HepG2 (cell line): ENCODE results near the gene MINDY2. TPM values are rescaled to one million over a fixed set of nuclear protein-coding genes. Genes with fewer than 3 reads are reported as not detected.

Experiments
- ATAC-seq: fragments of 200-7000 bp; cut with Tn5 transposase; 3 replicates; pipeline ENCODE4 v1.9.1; 2020; ENCODE audit warnings: mild to moderate bottlenecking, moderate library complexity
- BruUV-seq: library from RNA; stranded (reverse); fragments of 400-500 nt; replicated peaks from 2 replicates; lab custom pipeline; 2021; lab: Mats Ljungman, UMichigan
- CTCF ChIA-PET: fragments of 300-600 bp; formaldehyde crosslinking; extraction: SDS; loops from one replicate; lab custom pipeline; 2021; ENCODE audit warnings: low total read pairs, inconsistent platforms, low intra/inter-chr PET ratio; lab: Yijun Ruan, JAX
- POLR2A ChIA-PET: fragments of 350-600 bp; sonication (Branson Sonifier 250); formaldehyde crosslinking; loops from one replicate; lab custom pipeline; 2020; ENCODE audit warnings: antibody characterized with exemption, inconsistent platforms; lab: Yijun Ruan, JAX
- DNase-seq: peaks from one replicate; pipeline ENCODE4 v3.0.0-alpha.2; 2015; ENCODE audit warnings: low spot score
- FAIRE-seq: peaks from 3 replicates; lab custom pipeline; 2011; peaks lifted over from hg19 to GRCh38; lab: Jason Lieb, UNC
- H2AFZ ChIP-seq: one replicate; pipeline ENCODE4 v1.6.1; 2011; ENCODE audit warnings: low read length, inconsistent platforms
- H3K27ac ChIP-seq: fragments of 300-600 bp; 3 replicates; pipeline ENCODE4 v1.8.0; 2011; ENCODE audit warnings: mixed run types, mild to moderate bottlenecking, mixed read lengths, low read length, inconsistent platforms; ENCODE audit not compliant: insufficient read depth; ENCODE audit errors: extremely low read length
- H3K27me3 ChIP-seq, 2 experiments: fragments of 200-600 bp in 1 of 2; 2 replicates in 1 of 2; 3 replicates in 1 of 2; pipeline versions ENCODE4 v1.6.0 to v1.8.0; 2011; ENCODE audit warnings: low read length in 2 of 2, mild to moderate bottlenecking in 2 of 2, moderate library complexity in 2 of 2, inconsistent platforms in 1 of 2; ENCODE audit not compliant: insufficient read depth in 2 of 2, control insufficient read depth in 1 of 2
- H3K36me3 ChIP-seq, 2 experiments: fragments of 200-600 bp in 1 of 2; replicated peaks in 1 of 2; 2 replicates in 1 of 2; 3 replicates in 1 of 2; pipeline versions ENCODE4 v1.5.1 to v1.8.0; 2011; ENCODE audit warnings: low read length in 2 of 2, inconsistent platforms in 1 of 2; ENCODE audit not compliant: insufficient read depth in 2 of 2, control insufficient read depth in 1 of 2
- H3K4me1 ChIP-seq: 2 replicates; pipeline ENCODE4 v1.5.1; 2012; ENCODE audit warnings: low read length, inconsistent platforms; ENCODE audit not compliant: insufficient read depth
- H3K4me2 ChIP-seq: 2 replicates; pipeline ENCODE4 v1.6.0; 2011; ENCODE audit warnings: low read depth, low read length, inconsistent platforms
- H3K4me3 ChIP-seq, 3 experiments: fragments of 200-600 bp in 1 of 3; sonication (generic), shearing (Covaris generic) in 1 of 3; replicated peaks in 1 of 3; 2 replicates each; pipeline ENCODE4 v1.5.1; 2011 to 2016; ENCODE audit warnings: low read length in 3 of 3, inconsistent platforms in 2 of 3, low read depth in 2 of 3, mild to moderate bottlenecking in 2 of 3, control low read depth in 1 of 3, mixed read lengths in 1 of 3; ENCODE audit not compliant: insufficient read depth in 1 of 3
- H3K79me2 ChIP-seq: one replicate; pipeline ENCODE4 v1.6.1; 2011; ENCODE audit warnings: low read length, inconsistent platforms; ENCODE audit not compliant: insufficient read depth
- H3K9ac ChIP-seq: 2 replicates; pipeline ENCODE4 v1.6.0; 2011; ENCODE audit warnings: mild to moderate bottlenecking, low read depth, low read length, inconsistent platforms; ENCODE audit not compliant: insufficient read depth
- H3K9me3 ChIP-seq: 2 replicates; pipeline ENCODE4 v1.5.1; 2012; ENCODE audit warnings: mild to moderate bottlenecking, low read length
- H4K20me1 ChIP-seq: 2 replicates; pipeline ENCODE4 v1.6.0; 2011; ENCODE audit warnings: inconsistent platforms, mild to moderate bottlenecking, low read length, moderate library complexity; ENCODE audit not compliant: insufficient read depth
- KLF13 ChIP-seq: sonication (generic); formaldehyde crosslinking; IDR thresholded peaks from 2 replicates; pipeline ENCODE4 v1.4.0; 2020; ENCODE audit warnings: mild to moderate bottlenecking, missing genetic modification reagents
- MAFK ChIP-seq, 2 experiments: IDR thresholded peaks in 1 of 2; conservative IDR thresholded peaks in 1 of 2; 2 replicates each; pipeline ENCODE4 v1.6.1; 2011; ENCODE audit warnings: improper control_type of control experiment in 2 of 2, low read length in 2 of 2
- POLR2AphosphoS2 ChIP-seq: IDR thresholded peaks from 2 replicates; pipeline ENCODE4 v1.6.1; 2011; ENCODE audit warnings: low read depth, low read length, improper control_type of control experiment
- POLR2AphosphoS5 ChIP-seq: IDR thresholded peaks from 2 replicates; pipeline ENCODE4 v1.6.1; 2012; ENCODE audit warnings: low read depth, low read length
- RBM22 ChIP-seq: fragments of 200-400 bp; formaldehyde crosslinking; optimal IDR thresholded peaks from 2 replicates; pipeline ENCODE3; 2017; ENCODE audit warnings: mild to moderate bottlenecking, low read length, moderate library complexity
- RFX1 ChIP-seq: fragments of 450-650 bp; IDR thresholded peaks from 2 replicates; pipeline ENCODE4 v1.6.1; 2017
- ZNF20 ChIP-seq: sonication (generic); formaldehyde crosslinking; IDR thresholded peaks from 2 replicates; pipeline ENCODE4 v1.4.0; 2020; ENCODE audit warnings: mild to moderate bottlenecking, moderate library complexity, missing genetic modification reagents
- ZNF251 ChIP-seq: sonication (generic); formaldehyde crosslinking; IDR thresholded peaks from 2 replicates; pipeline ENCODE4 v1.9.0; 2021; ENCODE audit warnings: mild to moderate bottlenecking, missing genetic modification reagents
- WGBS: methylation state at CpG from one replicate; pipeline ENCODE4 v1.1.6; 2017; ENCODE audit warnings: low lambda C conversion rate; 5-methylcytosine and 5-hydroxymethylcytosine counted together
- in situ Hi-C: cut with HindIII; loops from 2 replicates; pipeline ENCODE4 v1.10.0; 2017; ENCODE audit warnings: low pct_unique_long_range_greater_than_20kb; ENCODE audit not compliant: extremely low pct_ligation_motif_present
- intact Hi-C: fragments of 100-400 bp; cut with micrococcal nuclease; formaldehyde crosslinking; loops from one replicate; pipeline ENCODE4 v1.10.0; 2022; ENCODE audit not compliant: unreplicated experiment
- polyA plus RNA-seq, 8 experiments: library from polyadenylated mRNA; depleted of rRNA in 3 of 8; stranded (reverse) in 7 of 8; unstranded in 1 of 8; fragments of >200 nt; fragmentation: Illumina TruSeq in 4 of 8; extraction: Trizol in 4 of 8; gene quantifications; 2 replicates each; pipeline versions ENCODE4 v1.2.1 to v1.2.3, GENCODE V29; 2011 to 2016; ENCODE audit warnings: low read depth in 4 of 8, missing spikeins in 1 of 8, mixed read lengths in 1 of 8; ENCODE audit not compliant: insufficient read depth in 1 of 8
- total RNA-seq, 5 experiments: library from RNA; depleted of rRNA; stranded (reverse); fragments of >200 nt; fragmentation: Illumina TruSeq; extraction: Trizol; gene quantifications; 2 replicates each; pipeline ENCODE4 v1.2.3, GENCODE V29; 2016; ENCODE audit warnings: low read depth in 1 of 5
- TF ChIP-seq, protein P1 (sequence below): fragments of 450-650 bp; IDR thresholded peaks from 2 replicates; pipeline ENCODE4 v1.6.1; 2017

MINDY2 gene
- total and polyA plus RNA-seq, 2 of the 13 experiments (the other 11 are each of a cell fraction or from before 2014, with no cell fraction given): 7.2 to 12.6 TPM

DNA sequence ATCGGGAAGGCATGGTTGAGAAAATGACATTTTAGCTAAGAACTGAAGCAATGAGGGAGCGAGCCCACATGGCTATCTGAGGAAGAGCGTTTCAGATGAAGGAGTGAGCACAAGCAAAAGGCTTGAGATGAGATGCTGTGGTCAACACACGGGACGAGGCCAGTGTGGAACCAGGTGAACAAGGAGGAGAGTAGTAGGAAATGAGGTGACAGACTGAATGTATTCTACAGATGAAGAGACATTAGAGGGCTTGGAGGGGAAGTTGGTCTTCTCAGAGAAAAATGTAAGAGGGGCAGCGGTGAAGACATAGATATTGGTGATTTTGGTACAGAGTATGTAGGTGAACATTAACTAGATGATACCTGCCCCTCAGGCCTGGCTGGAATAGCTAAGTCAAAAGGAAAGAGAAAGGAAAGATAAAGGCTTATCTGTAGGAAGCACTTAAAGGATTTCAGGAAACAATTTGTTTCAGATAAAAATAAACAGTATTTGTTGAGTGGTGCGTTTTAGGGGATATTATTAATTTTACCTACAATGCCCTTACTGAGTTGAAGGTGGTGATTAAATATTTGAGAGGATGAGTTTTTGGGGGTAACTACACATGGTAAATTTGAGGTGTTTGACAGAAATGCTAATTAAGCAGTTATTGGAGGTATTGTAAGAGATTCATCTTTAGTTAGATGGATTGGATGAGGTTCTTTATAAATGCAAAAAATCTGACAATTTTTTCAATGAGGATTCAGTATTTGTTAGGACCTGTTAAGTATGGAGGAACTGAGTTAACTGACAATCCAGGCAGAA, 105.4 kb downstream of the MINDY2 start:
- BruUV-seq: no TSS peak
- no peak overlapping the region for H3K27ac ChIP-seq
- intact Hi-C loops: no loop called here
- no peak overlapping the region for H3K9ac ChIP-seq
- ChIA-PET POLR2A (interaction anchor here (1.1 to 1.8 kb wide), 2 partner anchors 11 to 106 kb away, joined by 3 to 13 read pairs; partner anchors contain the start of gene MINDY2), CTCF (no interaction called here)
- peaks cover 16% of the 10 kb centered on the region for H3K79me2 ChIP-seq
- H3K9me3 ChIP-seq: no peaks in the 10 kb centered on the region
- H3K4me2 ChIP-seq: no peak overlapping the region
- H3K36me3 ChIP-seq: peaks cover 3 to 41% of the 10 kb centered on the region in 2 experiments; a peak in 3 of 5 replicates
- H3K27me3 ChIP-seq: no peaks in the 10 kb centered on the region
- no peak for DNase-seq
- TF ChIP-seq ZNF251 (no peak), RBM22 (peak; percentile 51), ZNF20 (CRISPR knock-in tag) (no peak), MAFK (conservative IDR thresholded peaks at IDR 0.05 in 1 of 2, IDR thresholded peaks at IDR 0.05 in 1 of 2; ENCODE audit: low read length in 2 of 2) (peak in 1 of 2 experiments; percentile 42; a peak in 1 of 4 replicates)
- in situ Hi-C loops: no loop called here
- no peak for FAIRE-seq
- peaks cover 2% of the 10 kb centered on the region; the same call in 1 of the 2 replicates for H4K20me1 ChIP-seq
- H3K4me3 ChIP-seq: no peak overlapping the region
- H2AFZ ChIP-seq: no peak overlapping the region
- peaks cover 10% of the 10 kb centered on the region for H3K4me1 ChIP-seq
- peak; percentile 35 for ATAC-seq
- 90% methylated on average over 7 of the region's 7 CpGs for WGBS

DNA sequence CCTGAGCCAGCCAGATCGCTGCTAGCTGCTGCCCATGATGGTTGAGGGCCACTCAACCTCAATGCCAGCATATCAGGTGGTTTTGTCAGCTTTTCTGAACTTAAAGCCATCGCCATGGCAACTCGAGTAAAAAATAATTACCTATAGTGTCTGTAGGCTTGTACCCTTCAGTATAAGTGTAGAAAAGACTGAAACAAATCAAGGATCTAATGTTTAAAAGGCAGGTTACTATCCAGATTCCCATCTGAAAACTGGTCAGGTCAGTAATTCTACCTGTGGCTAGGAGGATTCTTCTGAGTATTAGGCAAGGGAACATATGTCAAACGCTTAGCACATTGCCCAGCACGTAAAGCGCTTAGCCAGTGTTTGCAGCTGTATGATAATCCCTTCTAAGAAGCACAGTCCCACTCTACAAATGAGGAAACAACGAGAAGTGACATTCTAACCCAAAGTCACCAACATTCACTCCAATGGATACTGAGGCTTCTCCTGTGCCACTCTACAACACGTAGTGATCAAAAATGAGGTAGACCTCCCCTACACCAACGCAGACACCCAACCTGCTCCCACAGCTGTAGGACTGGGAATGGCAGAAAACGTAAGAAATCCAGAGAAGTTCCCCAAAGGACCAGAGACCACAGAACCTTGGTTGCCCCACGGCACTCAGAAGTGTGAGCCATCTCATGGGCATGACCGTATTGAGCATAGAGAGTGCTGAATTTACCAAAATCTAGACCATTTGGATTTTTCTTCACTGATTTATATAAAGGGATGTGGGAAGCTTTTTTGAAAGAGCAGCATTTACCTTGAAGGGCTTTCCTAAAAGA, 107.1 kb downstream of the MINDY2 start:
- Histone ChIP-seq H3K27ac (no peak overlapping the region), H2AFZ (no peak overlapping the region), H3K4me3 (no peak overlapping the region), H3K4me1 (peaks cover 10% of the 10 kb centered on the region)
- WGBS: 96% methylated on average over 12 of the region's 12 CpGs
- no TSS peak for BruUV-seq
- FAIRE-seq (no peak), DNase-seq (no peak)
- POLR2A ChIA-PET: interaction anchor here (1.5 kb wide), 1 partner anchor 13 kb away, joined by 3 read pairs; no protein-coding TSS in a partner anchor
- peak; percentile 81 for TF ChIP-seq RBM22
- peak; percentile 8; the same call in 1 of the 2 replicates for TF ChIP-seq RFX1
- TF ChIP-seq, protein P1, sequence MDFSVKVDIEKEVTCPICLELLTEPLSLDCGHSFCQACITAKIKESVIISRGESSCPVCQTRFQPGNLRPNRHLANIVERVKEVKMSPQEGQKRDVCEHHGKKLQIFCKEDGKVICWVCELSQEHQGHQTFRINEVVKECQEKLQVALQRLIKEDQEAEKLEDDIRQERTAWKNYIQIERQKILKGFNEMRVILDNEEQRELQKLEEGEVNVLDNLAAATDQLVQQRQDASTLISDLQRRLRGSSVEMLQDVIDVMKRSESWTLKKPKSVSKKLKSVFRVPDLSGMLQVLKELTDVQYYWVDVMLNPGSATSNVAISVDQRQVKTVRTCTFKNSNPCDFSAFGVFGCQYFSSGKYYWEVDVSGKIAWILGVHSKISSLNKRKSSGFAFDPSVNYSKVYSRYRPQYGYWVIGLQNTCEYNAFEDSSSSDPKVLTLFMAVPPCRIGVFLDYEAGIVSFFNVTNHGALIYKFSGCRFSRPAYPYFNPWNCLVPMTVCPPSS: no peak
- 0 out of 2 replicates have a peak, but pooled peaks have one; percentile 9 for TF ChIP-seq POLR2AphosphoS5
- TF ChIP-seq KLF13 (CRISPR knock-in tag): no peak
- TF ChIP-seq POLR2AphosphoS2: peak; percentile 30; the same call in 1 of the 2 replicates
- TF ChIP-seq, all 625 proteins: peak for 4
- H4K20me1 ChIP-seq: peaks cover 2% of the 10 kb centered on the region; the same call in 1 of the 2 replicates
- CTCF ChIA-PET: no interaction called here
- H3K36me3 ChIP-seq: peaks cover 9 to 57% of the 10 kb centered on the region in 2 experiments
- H3K9me3 ChIP-seq: no peaks in the 10 kb centered on the region
- no peak overlapping the region for H3K4me2 ChIP-seq
- in situ Hi-C loops (no loop called here), intact Hi-C loops (no loop called here)
- no peak overlapping the region for H3K9ac ChIP-seq
- H3K79me2 ChIP-seq: peaks cover 10% of the 10 kb centered on the region
- H3K27me3 ChIP-seq: no peaks in the 10 kb centered on the region
- no peak for ATAC-seq
